Measurements from ENCODE around the gene LMOD3.

Gene LMOD3

DNA sequence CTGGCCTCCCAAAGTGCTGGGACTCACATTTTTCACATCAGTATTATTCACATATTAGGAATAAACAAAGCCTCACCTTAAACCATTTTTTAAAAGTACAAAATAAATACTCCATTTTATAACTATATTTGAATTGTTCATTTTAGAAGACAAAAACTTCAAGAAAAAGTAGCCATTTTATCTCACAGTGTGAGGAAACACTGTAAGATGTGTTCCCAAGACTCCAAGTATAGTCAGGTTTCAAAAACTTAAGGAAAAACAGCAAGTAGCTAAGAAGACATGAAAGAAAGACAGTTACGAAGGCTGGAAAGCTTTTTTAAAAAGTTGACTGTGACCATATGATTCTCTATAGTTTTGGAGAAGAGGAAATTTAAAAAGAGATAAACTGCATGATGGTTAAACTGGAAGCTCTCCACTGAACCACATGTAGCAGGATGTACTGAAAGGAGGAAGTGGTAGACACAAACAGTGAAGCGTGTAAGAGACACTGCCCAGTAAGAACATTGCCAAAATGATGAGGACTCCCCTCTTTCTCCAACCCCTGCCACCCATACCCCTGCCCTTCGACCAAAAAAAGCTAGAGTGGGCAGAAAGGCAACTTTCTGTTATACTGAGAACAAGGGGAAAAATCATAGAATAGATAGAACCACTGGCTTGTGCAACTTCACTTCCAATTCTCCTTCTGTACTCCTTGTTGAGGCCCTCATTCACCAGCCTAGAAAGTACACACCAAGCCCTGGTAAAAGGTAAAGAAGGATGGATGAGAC, 64.0 kb downstream of the LMOD3 start:
- no peak for DNase-seq (ENCODE audit: insufficient read length, low spot score)
- FAIRE-seq, result peak; percentile 88
- no peak for TF ChIP-seq PAX5 (IDR thresholded peaks at IDR 0.05; ENCODE audit: insufficient read depth, low read length, severe bottlenecking)
- TF ChIP-seq POLR2AphosphoS5 (IDR thresholded peaks at IDR 0.05; ENCODE audit: low read depth, low read length), result no peak
- TF ChIP-seq TAF1 (IDR thresholded peaks at IDR 0.05; ENCODE audit: low read depth, low read length), result no peak
- TF ChIP-seq SPI1 (IDR thresholded peaks at IDR 0.05; ENCODE audit: low read depth, low read length), result peak; percentile 96
- no peak for TF ChIP-seq POU2F2 (IDR thresholded peaks at IDR 0.05; ENCODE audit: low read depth, low read length)
- no peak for TF ChIP-seq POLR2A (IDR thresholded peaks at IDR 0.05; ENCODE audit: low read depth, low read length)

Data from GM12891 (cell line).